Measurements from ENCODE around the gene PDIA6.
"Not testable (repeated sequence)": the region's sequence is repeated elsewhere in the genome, so short reads cannot be mapped to it uniquely, and the experiment has no call there.

PDIA6 gene

GRCh38 chr2:10826625-10827024, 14.0 kb upstream of the PDIA6 start:
- H3K4me1 Mint-ChIP-seq (ENCODE audit: low read depth), result no peaks in the 10 kb centered on the region
- no peaks in the 10 kb centered on the region for H3K9me3 Mint-ChIP-seq
- H3K4me3 Mint-ChIP-seq, result no peak overlapping the region
- H3K27me3 Mint-ChIP-seq (ENCODE audit: low read depth), result peaks cover 27% of the 10 kb centered on the region
- DNase-seq (ENCODE audit: low spot score), result no peak
- H3K36me3 Mint-ChIP-seq (ENCODE audit: low read depth), result no peaks in the 10 kb centered on the region
- no peak overlapping the region for H3K27ac Mint-ChIP-seq

GRCh38 chr2:10826026-10826425, 13.4 kb upstream of the PDIA6 start:
- H3K4me3 Mint-ChIP-seq, result no peak overlapping the region
- DNase-seq (ENCODE audit: low spot score), result no peak

GRCh38 chr2:10824191-10824590, 11.6 kb upstream of the PDIA6 start:
- H3K9me3 Mint-ChIP-seq, result no peaks in the 10 kb centered on the region
- no peaks in the 10 kb centered on the region for H3K4me1 Mint-ChIP-seq (ENCODE audit: low read depth)
- H3K4me3 Mint-ChIP-seq, result no peak overlapping the region
- H3K36me3 Mint-ChIP-seq (ENCODE audit: low read depth), result no peaks in the 10 kb centered on the region
- H3K27me3 Mint-ChIP-seq (ENCODE audit: low read depth), result peaks cover 37% of the 10 kb centered on the region
- no peak for DNase-seq (ENCODE audit: low spot score)
- H3K27ac Mint-ChIP-seq, result no peak overlapping the region

More at GRCh38 chr2:10826026-10826425, 13.4 kb upstream of the PDIA6 start:
- H3K9me3 Mint-ChIP-seq, result no peaks in the 10 kb centered on the region
- H3K27ac Mint-ChIP-seq, result no peak overlapping the region
- H3K36me3 Mint-ChIP-seq (ENCODE audit: low read depth), result no peaks in the 10 kb centered on the region
- H3K4me1 Mint-ChIP-seq (ENCODE audit: low read depth), result no peaks in the 10 kb centered on the region
- H3K27me3 Mint-ChIP-seq (ENCODE audit: low read depth), result peaks cover 32% of the 10 kb centered on the region

- DNase-seq (ENCODE audit: low spot score), result no peak
- H3K9me3 Mint-ChIP-seq, result no peaks in the 10 kb centered on the region
- peaks cover 53% of the 10 kb centered on the region for H3K27me3 Mint-ChIP-seq (ENCODE audit: low read depth)
- H3K4me3 Mint-ChIP-seq, result no peak overlapping the region
- H3K4me1 Mint-ChIP-seq (ENCODE audit: low read depth), result no peaks in the 10 kb centered on the region
- H3K27ac Mint-ChIP-seq, result no peak overlapping the region
- no peaks in the 10 kb centered on the region for H3K36me3 Mint-ChIP-seq (ENCODE audit: low read depth)
Measured at GRCh38 chr2:10820978-10821695, 8.6 kb upstream of the PDIA6 start.

- no peaks in the 10 kb centered on the region for H3K9me3 Mint-ChIP-seq
- H3K27ac Mint-ChIP-seq, result no peak overlapping the region
- DNase-seq (ENCODE audit: low spot score), result no peak
- H3K27me3 Mint-ChIP-seq (ENCODE audit: low read depth), result peaks cover 53% of the 10 kb centered on the region
- no peaks in the 10 kb centered on the region for H3K36me3 Mint-ChIP-seq (ENCODE audit: low read depth)
- H3K4me3 Mint-ChIP-seq, result no peak overlapping the region
- H3K4me1 Mint-ChIP-seq (ENCODE audit: low read depth), result no peaks in the 10 kb centered on the region
Measured at GRCh38 chr2:10820562-10820961, 8.0 kb upstream of the PDIA6 start.

- Mint-ChIP-seq H3K27ac (no peak overlapping the region), H3K4me1 (ENCODE audit: low read depth) (no peaks in the 10 kb centered on the region), H3K9me3 (no peaks in the 10 kb centered on the region), H3K4me3 (no peak overlapping the region), H3K36me3 (ENCODE audit: low read depth) (no peaks in the 10 kb centered on the region), H3K27me3 (ENCODE audit: low read depth) (peaks cover 55% of the 10 kb centered on the region)
- DNase-seq (ENCODE audit: low spot score), result no peak
Measured at GRCh38 chr2:10819714-10820314, 7.2 kb upstream of the PDIA6 start.

GRCh38 chr2:10818984-10819383, 6.4 kb upstream of the PDIA6 start:
- no peak for DNase-seq (ENCODE audit: low spot score)

GRCh38 chr2:10818305-10818704, 5.7 kb upstream of the PDIA6 start:
- DNase-seq (ENCODE audit: low spot score); H3K9me3 Mint-ChIP-seq; H3K36me3 Mint-ChIP-seq (ENCODE audit: low read depth); H3K27ac Mint-ChIP-seq; H3K4me1 Mint-ChIP-seq (ENCODE audit: low read depth); H3K4me3 Mint-ChIP-seq: not testable (repeated sequence)
- H3K27me3 Mint-ChIP-seq (ENCODE audit: low read depth), result peaks cover 54% of the 10 kb centered on the region

More at GRCh38 chr2:10818984-10819383, 6.4 kb upstream of the PDIA6 start:
- H3K9me3 Mint-ChIP-seq, result no peaks in the 10 kb centered on the region
- H3K36me3 Mint-ChIP-seq (ENCODE audit: low read depth), result no peaks in the 10 kb centered on the region
- H3K27me3 Mint-ChIP-seq (ENCODE audit: low read depth), result peaks cover 57% of the 10 kb centered on the region
- H3K27ac Mint-ChIP-seq, result no peak overlapping the region
- H3K4me1 Mint-ChIP-seq (ENCODE audit: low read depth), result no peaks in the 10 kb centered on the region
- no peak overlapping the region for H3K4me3 Mint-ChIP-seq

GRCh38 chr2:10817413-10817812, 4.8 kb upstream of the PDIA6 start:
- no peaks in the 10 kb centered on the region for H3K9me3 Mint-ChIP-seq
- H3K4me1 Mint-ChIP-seq (ENCODE audit: low read depth), result peaks cover 3% of the 10 kb centered on the region
- no peak for DNase-seq (ENCODE audit: low spot score)
- H3K27me3 Mint-ChIP-seq (ENCODE audit: low read depth), result peaks cover 50% of the 10 kb centered on the region
- no peak overlapping the region for H3K27ac Mint-ChIP-seq
- H3K36me3 Mint-ChIP-seq (ENCODE audit: low read depth), result no peaks in the 10 kb centered on the region
- H3K4me3 Mint-ChIP-seq, result no peak overlapping the region

- Mint-ChIP-seq H3K36me3 (ENCODE audit: low read depth) (peaks cover 13% of the 10 kb centered on the region), H3K27ac (no peak overlapping the region), H3K4me1 (ENCODE audit: low read depth) (peaks cover 21% of the 10 kb centered on the region), H3K9me3 (no peaks in the 10 kb centered on the region), H3K27me3 (ENCODE audit: low read depth) (peaks cover 34% of the 10 kb centered on the region), H3K4me3 (no peak overlapping the region)
- no peak for DNase-seq (ENCODE audit: low spot score)
Measured at GRCh38 chr2:10814571-10815331, 2.2 kb upstream of the PDIA6 start.

GRCh38 chr2:10814142-10814541, 1.6 kb upstream of the PDIA6 start:
- Mint-ChIP-seq H3K27ac (no peak overlapping the region), H3K36me3 (ENCODE audit: low read depth) (peaks cover 15% of the 10 kb centered on the region), H3K4me3 (peak overlapping the region; percentile 10), H3K9me3 (no peaks in the 10 kb centered on the region), H3K27me3 (ENCODE audit: low read depth) (peaks cover 30% of the 10 kb centered on the region), H3K4me1 (ENCODE audit: low read depth) (peaks cover 23% of the 10 kb centered on the region)
- no peak for DNase-seq (ENCODE audit: low spot score)

- DNase-seq (ENCODE audit: low spot score); H3K9me3 Mint-ChIP-seq: not testable (repeated sequence)
- Mint-ChIP-seq H3K4me1 (ENCODE audit: low read depth) (peaks cover 26% of the 10 kb centered on the region), H3K4me3 (peak overlapping the region; percentile 83), H3K27me3 (ENCODE audit: low read depth) (peaks cover 24% of the 10 kb centered on the region), H3K36me3 (ENCODE audit: low read depth) (peaks cover 18% of the 10 kb centered on the region), H3K27ac (peak overlapping the region; percentile 74)
Measured at GRCh38 chr2:10813163-10814138, 866 bp upstream of the PDIA6 start.

GRCh38 chr2:10811517-10811916, 1.1 kb downstream of the PDIA6 start:
- DNase-seq (ENCODE audit: low spot score), result no peak
- H3K9me3 Mint-ChIP-seq, result no peaks in the 10 kb centered on the region
- H3K4me3 Mint-ChIP-seq, result peak overlapping the region; percentile 92
- H3K27me3 Mint-ChIP-seq (ENCODE audit: low read depth), result peaks cover 10% of the 10 kb centered on the region
- peaks cover 35% of the 10 kb centered on the region for H3K4me1 Mint-ChIP-seq (ENCODE audit: low read depth)
- H3K27ac Mint-ChIP-seq, result peak overlapping the region; percentile 90
- H3K36me3 Mint-ChIP-seq (ENCODE audit: low read depth), result peaks cover 30% of the 10 kb centered on the region

All from T-helper 2 cell treated with Interferon-gamma antibody and Interleukin-4, amounts not matched to agents 5 μg/mL and 100 μg/mL, for 36 hours (primary cell).